ENCODE measurements around the gene APLP2. TPM values are rescaled to one million over a fixed set of nuclear protein-coding genes. Genes with fewer than 3 reads are reported as not detected.

The APLP2 gene
- total and polyA plus RNA-seq, 2 experiments from 2014 or later: 322 to 362 TPM

DNA sequence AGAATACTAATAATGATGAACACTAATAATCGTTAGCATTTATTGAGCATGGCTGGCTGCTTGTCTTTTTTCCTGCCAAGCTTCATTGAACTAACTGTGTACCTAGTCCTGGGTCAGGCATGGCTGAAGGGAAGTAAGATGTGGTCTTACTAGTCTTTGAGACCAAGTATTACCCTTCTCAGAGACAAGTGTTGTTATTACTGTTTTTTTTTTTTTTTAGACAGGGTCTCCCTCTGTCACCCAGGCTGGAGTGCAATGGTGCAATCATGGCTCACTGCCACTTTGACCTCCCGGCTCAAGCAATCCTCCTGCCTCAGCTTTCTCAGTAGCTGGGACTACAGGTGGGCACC, 94.5 kb downstream of the APLP2 start (continued):
- TF ChIP-seq, protein P1, sequence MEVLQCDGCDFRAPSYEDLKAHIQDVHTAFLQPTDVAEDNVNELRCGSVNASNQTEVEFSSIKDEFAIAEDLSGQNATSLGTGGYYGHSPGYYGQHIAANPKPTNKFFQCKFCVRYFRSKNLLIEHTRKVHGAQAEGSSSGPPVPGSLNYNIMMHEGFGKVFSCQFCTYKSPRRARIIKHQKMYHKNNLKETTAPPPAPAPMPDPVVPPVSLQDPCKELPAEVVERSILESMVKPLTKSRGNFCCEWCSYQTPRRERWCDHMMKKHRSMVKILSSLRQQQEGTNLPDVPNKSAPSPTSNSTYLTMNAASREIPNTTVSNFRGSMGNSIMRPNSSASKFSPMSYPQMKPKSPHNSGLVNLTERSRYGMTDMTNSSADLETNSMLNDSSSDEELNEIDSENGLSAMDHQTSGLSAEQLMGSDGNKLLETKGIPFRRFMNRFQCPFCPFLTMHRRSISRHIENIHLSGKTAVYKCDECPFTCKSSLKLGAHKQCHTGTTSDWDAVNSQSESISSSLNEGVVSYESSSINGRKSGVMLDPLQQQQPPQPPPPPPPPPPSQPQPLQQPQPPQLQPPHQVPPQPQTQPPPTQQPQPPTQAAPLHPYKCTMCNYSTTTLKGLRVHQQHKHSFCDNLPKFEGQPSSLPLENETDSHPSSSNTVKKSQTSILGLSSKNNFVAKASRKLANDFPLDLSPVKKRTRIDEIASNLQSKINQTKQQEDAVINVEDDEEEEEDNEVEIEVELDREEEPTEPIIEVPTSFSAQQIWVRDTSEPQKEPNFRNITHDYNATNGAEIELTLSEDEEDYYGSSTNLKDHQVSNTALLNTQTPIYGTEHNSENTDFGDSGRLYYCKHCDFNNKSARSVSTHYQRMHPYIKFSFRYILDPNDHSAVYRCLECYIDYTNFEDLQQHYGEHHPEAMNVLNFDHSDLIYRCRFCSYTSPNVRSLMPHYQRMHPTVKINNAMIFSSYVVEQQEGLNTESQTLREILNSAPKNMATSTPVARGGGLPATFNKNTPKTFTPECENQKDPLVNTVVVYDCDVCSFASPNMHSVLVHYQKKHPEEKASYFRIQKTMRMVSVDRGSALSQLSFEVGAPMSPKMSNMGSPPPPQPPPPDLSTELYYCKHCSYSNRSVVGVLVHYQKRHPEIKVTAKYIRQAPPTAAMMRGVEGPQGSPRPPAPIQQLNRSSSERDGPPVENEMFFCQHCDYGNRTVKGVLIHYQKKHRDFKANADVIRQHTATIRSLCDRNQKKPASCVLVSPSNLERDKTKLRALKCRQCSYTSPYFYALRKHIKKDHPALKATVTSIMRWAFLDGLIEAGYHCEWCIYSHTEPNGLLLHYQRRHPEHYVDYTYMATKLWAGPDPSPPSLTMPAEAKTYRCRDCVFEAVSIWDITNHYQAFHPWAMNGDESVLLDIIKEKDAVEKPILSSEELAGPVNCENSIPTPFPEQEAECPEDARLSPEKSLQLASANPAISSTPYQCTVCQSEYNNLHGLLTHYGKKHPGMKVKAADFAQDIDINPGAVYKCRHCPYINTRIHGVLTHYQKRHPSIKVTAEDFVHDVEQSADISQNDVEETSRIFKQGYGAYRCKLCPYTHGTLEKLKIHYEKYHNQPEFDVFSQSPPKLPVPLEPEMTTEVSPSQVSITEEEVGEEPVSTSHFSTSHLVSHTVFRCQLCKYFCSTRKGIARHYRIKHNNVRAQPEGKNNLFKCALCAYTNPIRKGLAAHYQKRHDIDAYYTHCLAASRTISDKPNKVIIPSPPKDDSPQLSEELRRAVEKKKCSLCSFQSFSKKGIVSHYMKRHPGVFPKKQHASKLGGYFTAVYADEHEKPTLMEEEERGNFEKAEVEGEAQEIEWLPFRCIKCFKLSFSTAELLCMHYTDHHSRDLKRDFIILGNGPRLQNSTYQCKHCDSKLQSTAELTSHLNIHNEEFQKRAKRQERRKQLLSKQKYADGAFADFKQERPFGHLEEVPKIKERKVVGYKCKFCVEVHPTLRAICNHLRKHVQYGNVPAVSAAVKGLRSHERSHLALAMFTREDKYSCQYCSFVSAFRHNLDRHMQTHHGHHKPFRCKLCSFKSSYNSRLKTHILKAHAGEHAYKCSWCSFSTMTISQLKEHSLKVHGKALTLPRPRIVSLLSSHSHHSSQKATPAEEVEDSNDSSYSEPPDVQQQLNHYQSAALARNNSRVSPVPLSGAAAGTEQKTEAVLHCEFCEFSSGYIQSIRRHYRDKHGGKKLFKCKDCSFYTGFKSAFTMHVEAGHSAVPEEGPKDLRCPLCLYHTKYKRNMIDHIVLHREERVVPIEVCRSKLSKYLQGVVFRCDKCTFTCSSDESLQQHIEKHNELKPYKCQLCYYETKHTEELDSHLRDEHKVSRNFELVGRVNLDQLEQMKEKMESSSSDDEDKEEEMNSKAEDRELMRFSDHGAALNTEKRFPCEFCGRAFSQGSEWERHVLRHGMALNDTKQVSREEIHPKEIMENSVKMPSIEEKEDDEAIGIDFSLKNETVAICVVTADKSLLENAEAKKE (CRISPR knock-in tag; IDR thresholded peaks at IDR 0.05): no peak

DNA sequence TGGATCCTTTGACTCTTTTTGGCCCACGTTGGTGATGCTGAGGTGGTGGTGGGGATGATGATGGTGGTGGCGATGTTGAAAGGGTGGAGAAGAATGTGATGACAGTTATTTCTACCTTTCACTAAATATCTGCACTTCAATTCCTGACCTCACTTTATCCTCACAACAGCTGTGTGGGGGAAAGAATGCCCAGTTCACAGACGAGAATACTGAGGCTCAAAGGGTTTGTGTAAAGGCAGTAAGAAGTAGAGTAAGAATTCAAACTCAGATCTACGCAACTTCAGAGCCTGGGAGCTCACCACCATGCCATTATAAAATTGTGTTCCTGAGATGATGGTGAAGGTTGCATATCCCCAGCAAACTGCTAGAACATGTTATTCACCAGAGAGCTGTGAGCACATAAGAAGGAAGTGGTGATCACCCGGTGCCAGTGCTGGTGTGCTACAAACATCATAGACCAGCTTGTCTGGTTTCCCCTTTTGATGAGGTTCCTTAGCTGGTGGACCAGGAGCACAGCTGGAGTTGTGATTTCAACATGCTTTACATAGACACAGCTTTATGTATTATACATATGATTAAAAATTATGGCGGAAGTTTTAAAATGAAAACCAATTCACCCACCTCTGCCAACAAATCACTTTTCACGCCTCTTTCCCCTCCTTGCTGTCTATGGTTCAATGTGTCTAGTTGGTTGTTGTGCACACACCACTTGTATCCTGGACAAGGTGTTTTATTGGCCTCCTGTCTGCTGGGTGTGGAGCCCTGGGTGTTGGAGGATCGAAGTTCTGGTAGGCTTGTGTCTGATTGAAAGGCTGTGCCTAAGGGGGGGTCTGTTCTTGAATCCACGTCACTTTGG, 96.1 kb downstream of the APLP2 start:
- no peaks in the 10 kb centered on the region for H3K9me2 ChIP-seq (ENCODE audit: insufficient read depth)
- no peak overlapping the region for H3K4me2 ChIP-seq
- no peak overlapping the region for H3K27ac Mint-ChIP-seq
- TF ChIP-seq ZNF331 (CRISPR knock-in tag; IDR thresholded peaks at IDR 0.05; ENCODE audit: low read depth): no peak
- TF ChIP-seq, protein P2, sequence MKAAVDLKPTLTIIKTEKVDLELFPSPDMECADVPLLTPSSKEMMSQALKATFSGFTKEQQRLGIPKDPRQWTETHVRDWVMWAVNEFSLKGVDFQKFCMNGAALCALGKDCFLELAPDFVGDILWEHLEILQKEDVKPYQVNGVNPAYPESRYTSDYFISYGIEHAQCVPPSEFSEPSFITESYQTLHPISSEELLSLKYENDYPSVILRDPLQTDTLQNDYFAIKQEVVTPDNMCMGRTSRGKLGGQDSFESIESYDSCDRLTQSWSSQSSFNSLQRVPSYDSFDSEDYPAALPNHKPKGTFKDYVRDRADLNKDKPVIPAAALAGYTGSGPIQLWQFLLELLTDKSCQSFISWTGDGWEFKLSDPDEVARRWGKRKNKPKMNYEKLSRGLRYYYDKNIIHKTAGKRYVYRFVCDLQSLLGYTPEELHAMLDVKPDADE (IDR thresholded peaks at IDR 0.05): no peak
- TF ChIP-seq ZNF114 (CRISPR knock-in tag; IDR thresholded peaks at IDR 0.05): no peak
- no peak for TF ChIP-seq EZH2phosphoT487 (IDR thresholded peaks at IDR 0.05; ENCODE audit: unreplicated experiment)
- TF ChIP-seq NANOG (IDR thresholded peaks at IDR 0.05; ENCODE audit: borderline replicate concordance): no peak
- TF ChIP-seq, protein P3, sequence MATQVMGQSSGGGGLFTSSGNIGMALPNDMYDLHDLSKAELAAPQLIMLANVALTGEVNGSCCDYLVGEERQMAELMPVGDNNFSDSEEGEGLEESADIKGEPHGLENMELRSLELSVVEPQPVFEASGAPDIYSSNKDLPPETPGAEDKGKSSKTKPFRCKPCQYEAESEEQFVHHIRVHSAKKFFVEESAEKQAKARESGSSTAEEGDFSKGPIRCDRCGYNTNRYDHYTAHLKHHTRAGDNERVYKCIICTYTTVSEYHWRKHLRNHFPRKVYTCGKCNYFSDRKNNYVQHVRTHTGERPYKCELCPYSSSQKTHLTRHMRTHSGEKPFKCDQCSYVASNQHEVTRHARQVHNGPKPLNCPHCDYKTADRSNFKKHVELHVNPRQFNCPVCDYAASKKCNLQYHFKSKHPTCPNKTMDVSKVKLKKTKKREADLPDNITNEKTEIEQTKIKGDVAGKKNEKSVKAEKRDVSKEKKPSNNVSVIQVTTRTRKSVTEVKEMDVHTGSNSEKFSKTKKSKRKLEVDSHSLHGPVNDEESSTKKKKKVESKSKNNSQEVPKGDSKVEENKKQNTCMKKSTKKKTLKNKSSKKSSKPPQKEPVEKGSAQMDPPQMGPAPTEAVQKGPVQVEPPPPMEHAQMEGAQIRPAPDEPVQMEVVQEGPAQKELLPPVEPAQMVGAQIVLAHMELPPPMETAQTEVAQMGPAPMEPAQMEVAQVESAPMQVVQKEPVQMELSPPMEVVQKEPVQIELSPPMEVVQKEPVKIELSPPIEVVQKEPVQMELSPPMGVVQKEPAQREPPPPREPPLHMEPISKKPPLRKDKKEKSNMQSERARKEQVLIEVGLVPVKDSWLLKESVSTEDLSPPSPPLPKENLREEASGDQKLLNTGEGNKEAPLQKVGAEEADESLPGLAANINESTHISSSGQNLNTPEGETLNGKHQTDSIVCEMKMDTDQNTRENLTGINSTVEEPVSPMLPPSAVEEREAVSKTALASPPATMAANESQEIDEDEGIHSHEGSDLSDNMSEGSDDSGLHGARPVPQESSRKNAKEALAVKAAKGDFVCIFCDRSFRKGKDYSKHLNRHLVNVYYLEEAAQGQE (IDR thresholded peaks at IDR 0.05; ENCODE audit: unreplicated experiment): no peak
- TF ChIP-seq, protein P4, sequence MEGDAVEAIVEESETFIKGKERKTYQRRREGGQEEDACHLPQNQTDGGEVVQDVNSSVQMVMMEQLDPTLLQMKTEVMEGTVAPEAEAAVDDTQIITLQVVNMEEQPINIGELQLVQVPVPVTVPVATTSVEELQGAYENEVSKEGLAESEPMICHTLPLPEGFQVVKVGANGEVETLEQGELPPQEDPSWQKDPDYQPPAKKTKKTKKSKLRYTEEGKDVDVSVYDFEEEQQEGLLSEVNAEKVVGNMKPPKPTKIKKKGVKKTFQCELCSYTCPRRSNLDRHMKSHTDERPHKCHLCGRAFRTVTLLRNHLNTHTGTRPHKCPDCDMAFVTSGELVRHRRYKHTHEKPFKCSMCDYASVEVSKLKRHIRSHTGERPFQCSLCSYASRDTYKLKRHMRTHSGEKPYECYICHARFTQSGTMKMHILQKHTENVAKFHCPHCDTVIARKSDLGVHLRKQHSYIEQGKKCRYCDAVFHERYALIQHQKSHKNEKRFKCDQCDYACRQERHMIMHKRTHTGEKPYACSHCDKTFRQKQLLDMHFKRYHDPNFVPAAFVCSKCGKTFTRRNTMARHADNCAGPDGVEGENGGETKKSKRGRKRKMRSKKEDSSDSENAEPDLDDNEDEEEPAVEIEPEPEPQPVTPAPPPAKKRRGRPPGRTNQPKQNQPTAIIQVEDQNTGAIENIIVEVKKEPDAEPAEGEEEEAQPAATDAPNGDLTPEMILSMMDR (conservative IDR thresholded peaks at IDR 0.05; ENCODE audit: low read depth in 2 of 2): no peak
- TF ChIP-seq EZH2 (IDR thresholded peaks at IDR 0.05; ENCODE audit: low read depth, unreplicated experiment): no peak
- no peak for TF ChIP-seq STAT1 (IDR thresholded peaks at IDR 0.05; ENCODE audit: unreplicated experiment)
- TF ChIP-seq JUNB (IDR thresholded peaks at IDR 0.05; ENCODE audit: unreplicated experiment): no peak
- no peak for TF ChIP-seq CREB1 (CRISPR knock-in tag; IDR thresholded peaks at IDR 0.05; ENCODE audit: low read depth)

More for the DNA sequence above, 96.1 kb downstream of the APLP2 start:
- H3K79me2 ChIP-seq (replicated peaks; ENCODE audit: insufficient read depth): peaks cover 6% of the 10 kb centered on the region; the same call in 1 of the 2 replicates
- ATAC-seq: no peak
- Mint-ChIP-seq H3K36me3 (ENCODE audit: low read depth) (no peaks in the 10 kb centered on the region), H3K4me3 (no peak overlapping the region), H3K4me1 (peaks cover 25% of the 10 kb centered on the region), H3K27me3 (ENCODE audit: insufficient read depth, low read depth, poor library complexity) (peaks cover 45% of the 10 kb centered on the region), H3K9me3 (no peaks in the 10 kb centered on the region)
- no peaks in the 10 kb centered on the region; the same call in 1 of the 2 replicates for H3K36me3 ChIP-seq (ENCODE audit: insufficient read depth)
- no peak overlapping the region for H2AFZ ChIP-seq
- peaks cover 23% of the 10 kb centered on the region for H4K20me1 ChIP-seq (replicated peaks; ENCODE audit: insufficient read depth)
- no peak overlapping the region for H3K27ac ChIP-seq (ENCODE audit: low read depth)
- H3K27me3 ChIP-seq (ENCODE audit: insufficient read depth): peaks cover 40% of the 10 kb centered on the region
- no peak overlapping the region for H3K4me3 ChIP-seq
- no peaks in the 10 kb centered on the region for H3F3A ChIP-seq (replicated peaks; ENCODE audit: low read depth)
- no peak for DNase-seq (ENCODE audit: low spot score)
- H3K4me1 ChIP-seq (ENCODE audit: insufficient read depth): peaks cover 12% of the 10 kb centered on the region

All from GM23338 (cell line).